ENCODE data around the gene RALY.

The RALY gene

DNA sequence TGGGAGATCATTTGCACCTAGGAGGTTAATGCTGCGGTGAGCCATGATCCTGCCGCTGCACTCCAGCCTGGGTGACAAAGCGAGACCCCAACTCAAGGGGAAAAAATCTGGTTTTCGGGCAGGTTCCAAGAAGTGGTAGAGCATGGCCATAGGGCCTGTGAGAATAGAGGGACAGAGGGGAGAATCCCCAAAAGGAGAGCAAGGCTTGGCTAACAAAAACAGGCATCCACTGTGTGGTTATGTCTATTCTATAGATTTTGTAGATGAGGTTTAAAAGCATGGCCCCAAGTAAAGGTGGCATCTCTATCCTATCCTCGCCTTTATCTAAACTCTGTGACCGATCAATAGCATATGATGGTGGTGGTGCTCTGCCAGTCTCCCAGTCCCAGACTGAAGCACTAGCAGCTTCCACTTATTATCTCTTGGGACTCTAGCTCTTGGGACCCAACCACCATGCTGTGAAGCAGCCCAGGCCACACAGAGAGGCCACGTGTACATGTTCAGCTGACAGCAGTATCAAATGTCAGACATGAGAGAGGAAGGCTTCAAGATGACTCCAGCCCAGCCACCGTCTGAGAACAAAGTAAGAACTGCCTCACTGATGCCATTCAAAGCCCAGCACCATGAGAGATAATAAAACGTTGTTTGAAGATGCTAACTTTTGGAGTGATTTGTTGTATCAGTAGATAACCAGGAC is 90.7 kb downstream of the RALY start:
- no peak for DNase-seq

DNA sequence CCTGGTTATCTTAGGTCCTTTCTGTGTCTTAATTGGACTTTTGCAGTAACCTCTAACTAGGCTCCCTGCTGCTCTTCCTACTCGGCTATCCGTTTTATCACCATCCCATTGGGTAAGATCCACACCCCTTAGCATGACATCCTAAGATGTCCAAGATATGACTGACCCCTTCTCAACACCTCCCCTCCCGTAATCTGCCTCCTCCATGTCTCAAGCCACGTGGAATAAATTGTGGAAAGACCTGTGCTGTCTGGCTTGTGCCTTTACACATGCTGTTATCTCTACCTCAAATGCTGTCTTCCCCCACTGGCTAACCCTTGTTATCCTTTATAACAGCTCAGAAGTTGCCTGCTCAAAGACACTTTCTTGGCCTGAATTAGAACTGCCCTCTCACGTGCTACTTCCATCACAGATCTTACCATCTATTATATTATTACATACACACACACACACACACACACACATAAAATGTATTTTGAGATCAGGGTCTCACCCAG is 91.9 kb downstream of the RALY start:
- no peak for DNase-seq

DNA sequence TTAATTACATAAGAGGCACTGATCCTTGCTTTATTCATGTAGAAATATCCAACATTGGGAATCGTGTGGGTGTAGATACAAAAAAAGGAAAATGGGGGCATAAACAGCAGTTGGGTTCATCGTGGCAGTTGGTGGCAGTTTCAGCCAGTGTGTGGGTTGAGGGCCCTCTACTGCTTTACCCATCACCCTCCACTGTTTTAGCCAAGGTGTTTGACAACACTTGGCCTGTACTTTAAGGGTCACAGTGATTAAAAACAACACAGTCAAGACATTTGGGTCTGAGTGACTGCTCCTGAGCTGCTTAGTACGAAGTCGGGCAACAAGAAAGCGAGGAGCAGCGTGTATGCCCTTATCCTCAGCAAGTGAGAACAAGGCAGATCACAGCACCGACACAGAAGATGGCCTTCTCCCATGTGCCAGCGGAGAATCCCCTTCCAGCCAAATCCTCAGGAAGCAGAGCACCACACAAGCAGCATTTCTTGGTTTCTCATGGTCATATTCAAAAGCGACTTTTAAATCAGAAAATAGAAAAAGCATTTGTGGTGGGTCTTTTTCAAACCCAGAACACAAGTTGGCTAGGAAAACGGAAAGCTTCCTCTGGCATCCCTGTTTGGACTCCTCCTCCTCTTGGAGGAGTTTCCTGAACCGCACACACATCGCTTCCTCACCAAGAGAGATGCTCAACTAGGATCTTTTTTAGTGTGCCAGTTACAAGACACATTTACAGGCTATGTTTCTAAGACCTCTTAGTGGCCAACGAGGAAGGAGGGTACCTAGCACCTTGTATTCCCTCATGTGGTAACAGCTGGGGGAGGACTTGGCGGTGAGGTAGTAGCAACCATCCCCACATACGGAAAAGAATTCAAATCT is 94.8 kb downstream of the RALY start:
- DNase-seq, result no peak

DNA sequence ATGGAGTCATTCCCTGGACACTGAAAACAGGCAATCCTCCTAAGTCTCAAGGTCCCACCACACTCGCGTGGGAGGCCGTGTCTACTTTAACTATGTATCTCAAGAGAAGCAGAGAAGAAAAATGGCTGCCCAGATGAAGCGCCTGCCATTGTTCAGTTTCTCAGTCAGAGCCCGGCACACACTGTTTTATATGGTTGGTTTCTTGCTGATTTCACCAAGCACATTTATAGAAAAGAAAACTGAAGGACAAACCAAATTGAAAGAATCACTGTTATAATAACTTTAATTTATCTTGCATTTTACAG is 95.4 kb downstream of the RALY start:
- DNase-seq, result no peak

DNA sequence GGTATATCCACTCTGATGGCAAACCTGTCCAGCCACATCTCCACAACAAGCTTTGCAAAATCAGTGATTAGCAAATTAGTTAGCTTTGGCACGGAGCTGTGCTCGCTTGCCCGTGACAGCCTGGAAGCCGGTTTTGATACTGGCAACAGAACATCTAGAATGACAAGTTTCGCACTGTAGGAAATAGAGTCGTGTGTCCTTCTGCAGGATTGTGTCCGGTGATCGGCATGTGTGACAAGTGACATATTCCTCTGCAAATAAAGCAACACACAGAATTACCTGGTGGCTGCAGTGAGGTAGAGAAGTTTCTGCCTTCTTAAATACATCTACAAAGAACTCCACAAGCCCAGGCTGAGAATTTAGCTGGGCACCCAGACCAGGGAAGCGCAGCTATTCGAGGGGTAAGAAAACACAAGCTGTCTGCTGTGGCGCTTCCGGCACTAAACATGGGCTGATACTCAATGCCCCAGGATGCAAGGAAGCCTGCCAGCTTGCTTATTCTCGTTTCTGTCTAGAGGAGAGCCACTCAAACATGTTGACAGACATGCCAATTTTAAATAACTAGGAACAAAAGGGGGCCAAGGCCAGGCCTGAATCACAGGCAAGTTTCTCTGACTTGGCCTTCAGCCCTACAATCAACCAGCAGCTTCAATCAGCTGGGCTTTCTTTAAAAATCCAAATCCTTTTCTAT is 96.1 kb downstream of the RALY start:
- DNase-seq, result no peak

DNA sequence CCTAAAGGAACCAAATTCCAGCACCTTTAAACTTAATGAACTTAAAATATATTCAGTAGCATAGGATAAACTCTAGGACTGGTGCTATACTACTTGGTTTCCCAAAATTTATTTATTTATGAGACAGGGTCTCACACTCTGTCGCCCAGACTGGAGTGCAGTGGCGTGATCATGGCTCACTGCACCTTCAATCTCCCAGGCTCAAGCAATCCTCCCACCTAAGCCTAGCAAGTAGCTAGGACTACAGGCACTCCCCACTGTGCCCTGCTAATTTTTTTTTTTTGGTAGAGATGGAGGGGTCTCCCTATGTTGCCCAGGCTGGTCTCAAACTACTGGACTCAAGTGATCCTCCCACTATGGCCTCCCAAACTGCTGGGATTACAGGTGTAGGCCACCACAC is 96.9 kb downstream of the RALY start:
- DNase-seq, result no peak

DNA sequence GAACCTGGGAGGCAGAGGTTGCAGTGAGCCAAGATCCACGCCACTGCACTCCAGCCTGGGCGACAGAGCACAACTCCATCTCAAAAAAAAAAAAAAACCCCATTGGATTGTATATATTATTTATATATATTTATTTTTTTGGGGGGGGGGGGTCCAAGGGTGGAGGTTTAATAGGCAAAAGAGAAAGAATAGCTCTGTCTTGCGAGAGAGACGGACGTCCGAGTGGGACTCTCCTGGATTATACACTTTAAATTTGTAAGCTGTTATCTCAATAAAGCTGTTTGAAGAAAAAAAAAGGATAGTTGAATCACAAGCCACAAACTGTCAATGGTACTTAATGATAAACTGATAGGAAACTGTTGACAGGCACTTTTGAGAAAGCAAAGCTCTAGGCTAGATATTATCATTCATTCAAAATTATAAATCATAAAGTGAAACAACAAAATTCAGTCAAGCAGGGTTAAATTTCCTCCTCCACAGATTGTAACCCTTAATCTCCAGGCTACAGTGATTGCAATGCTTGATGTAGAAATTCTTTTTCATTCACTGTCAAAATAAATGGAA is 98.0 kb downstream of the RALY start:
- no peak for DNase-seq

DNA sequence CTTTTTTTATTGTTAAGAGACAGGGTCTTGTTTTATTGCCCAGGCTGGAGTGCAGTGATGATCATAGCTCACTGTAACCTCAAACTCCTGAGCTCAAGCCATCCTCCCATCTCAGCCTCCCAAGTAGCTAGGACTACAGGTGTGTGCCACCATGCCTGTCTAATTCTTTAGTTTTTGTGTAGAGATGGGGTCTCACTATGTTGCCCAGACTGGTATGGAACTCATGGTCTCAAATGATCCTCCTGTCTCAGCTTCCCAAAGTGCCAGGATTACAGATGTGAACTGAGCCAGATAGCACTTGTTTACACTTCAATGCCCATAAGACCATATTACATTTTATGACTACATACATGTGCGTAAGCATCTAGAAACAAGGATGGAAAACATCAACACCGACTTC is 100.2 kb downstream of the RALY start:
- DNase-seq, result no peak

DNA sequence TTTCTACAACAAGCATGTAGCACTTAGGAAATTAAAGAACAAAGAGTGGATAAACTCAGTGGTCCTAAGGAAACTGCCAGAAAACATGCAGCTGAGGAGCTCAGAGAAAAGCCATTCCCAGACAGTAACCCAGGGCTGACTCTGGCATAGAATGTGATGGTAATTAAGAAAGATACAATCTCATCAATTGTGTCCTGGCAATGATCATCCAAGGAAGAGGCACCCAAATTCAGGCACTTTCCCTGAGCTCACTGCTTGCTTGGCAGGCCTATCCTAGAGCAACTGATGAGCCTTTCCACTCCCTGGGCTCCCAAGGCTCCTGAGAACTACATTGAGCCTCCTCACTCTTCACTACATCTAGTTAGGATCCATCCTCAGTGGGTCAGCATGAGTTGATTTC is 102.1 kb downstream of the RALY start:
- no peak for DNase-seq

DNA sequence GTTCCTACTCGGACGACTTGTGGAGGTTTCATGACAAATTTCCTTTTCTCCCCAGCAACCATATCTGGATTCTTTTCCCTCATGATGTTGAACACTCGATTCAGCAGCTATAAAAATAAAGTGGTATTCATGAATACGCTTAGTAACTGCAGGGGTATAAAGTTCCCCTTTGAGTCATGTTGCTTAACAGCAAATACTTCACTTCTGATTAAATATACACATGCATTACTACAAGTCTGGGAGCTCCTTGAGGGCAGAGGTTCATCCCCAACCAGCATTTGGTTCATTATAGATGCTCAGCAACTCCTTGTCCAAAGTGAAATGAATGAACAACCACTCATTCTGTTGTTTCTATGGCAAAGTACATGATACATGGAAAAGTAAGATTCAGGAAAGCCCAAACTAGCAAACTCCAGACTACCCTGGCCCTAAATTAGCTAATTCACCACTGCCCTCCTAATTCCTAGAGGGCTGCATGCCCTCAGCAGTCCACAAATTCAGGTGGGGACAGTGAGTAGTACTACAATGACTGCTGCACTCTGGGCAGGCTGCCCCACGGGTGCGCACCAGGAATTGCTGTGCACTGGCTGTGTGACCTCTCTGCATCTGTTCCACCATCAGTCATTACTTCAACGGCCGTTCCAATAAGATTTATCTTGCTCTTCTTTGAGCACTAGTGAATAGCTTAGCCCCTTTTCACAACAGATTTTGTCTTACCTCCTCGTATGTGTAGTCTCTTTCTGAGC is 103.2 kb downstream of the RALY start:
- DNase-seq, result no peak

DNA sequence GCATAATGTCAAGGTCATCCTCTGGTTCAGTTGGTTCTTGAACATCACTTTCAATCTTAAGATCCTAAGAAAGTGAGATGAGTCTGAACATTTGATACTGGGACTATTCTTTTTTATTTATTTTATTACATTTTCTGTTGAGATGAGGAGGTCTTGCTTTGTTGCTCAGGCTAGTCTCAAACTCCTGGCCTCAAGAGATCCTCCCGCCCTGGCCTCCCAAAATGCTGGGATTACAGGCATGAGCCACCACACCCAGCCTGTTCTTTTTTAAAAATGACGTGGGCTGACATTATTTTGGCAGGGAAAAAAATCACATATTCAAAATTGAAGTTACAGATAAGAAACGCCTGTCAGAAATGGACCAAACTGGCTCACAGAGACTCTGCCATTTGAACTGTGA is 104.9 kb downstream of the RALY start:
- no peak for DNase-seq

DNA sequence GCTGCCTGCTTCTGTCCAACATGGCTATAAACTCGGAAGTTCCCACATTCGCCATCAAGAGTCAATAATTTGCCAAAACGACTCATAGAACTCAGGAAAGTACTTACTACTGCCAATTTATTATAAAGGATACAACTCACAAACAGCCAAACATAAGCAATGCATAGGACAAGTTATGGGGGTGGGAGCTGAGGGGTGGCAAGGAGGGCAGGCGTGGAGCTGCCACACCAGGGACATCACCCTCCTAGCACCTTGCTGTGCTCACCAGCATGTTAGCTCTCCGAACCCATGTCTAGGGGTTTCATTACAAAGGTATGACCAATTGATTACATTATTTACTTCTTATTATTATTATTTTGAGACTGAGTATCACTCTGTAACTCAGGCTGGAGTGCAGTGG is 106.0 kb downstream of the RALY start:
- DNase-seq, result no peak

DNA sequence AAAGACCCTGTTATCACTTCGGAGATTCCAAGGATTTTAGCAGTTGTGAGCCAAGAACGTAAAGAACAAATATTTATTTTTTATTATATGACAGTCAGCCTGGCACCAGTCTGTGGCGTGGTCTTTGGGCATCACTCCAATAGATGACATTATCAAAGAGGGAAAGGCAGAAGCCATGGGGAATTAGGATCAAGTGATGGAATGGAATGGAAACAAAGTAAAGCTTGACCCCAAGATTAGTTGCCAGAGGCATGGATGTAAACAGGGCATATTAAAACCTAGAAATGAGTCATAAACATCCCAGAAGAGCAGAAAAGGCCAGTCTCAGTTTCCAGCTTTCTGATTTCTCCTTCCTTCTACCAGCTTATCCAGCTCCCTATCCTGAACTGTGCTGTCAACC is 106.9 kb downstream of the RALY start:
- DNase-seq, result no peak

DNA sequence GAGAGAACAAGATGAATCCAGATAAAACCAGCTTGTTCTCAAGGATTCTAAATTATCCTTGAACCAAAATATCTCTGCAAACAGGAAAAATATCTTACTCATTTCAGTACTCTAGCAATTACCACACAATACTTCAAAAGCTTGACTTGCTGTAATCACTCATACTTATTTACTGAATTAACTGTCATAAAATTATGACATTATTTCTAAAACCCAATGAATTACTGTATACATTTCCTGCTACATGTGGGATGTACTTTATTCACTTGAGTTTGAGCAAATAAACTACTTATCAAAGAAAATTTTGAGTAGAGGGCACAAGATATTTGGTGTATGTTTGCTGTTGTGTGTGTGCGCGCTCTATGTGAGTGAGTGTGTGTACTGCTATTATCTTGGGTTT is 108.6 kb downstream of the RALY start:
- DNase-seq, result no peak

DNA sequence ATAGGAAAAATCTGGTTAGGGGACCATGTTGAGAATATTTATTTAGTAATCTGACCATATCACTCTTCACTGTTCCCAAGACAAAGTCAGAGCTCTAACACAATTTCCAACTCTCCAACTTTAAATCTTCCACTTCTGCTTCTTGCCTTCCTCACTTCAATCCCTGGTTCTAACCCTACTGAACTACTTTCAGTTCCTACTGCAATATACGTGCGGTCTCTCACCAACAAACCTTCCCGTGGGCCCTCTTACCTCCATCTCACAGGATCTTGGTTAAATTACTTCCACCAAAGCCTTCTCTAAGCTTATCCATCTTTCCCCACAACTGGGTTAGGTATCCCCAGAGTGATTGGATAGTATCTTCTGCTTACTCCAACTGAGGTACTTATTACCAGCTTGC is 110.3 kb downstream of the RALY start:
- DNase-seq, result no peak

DNA sequence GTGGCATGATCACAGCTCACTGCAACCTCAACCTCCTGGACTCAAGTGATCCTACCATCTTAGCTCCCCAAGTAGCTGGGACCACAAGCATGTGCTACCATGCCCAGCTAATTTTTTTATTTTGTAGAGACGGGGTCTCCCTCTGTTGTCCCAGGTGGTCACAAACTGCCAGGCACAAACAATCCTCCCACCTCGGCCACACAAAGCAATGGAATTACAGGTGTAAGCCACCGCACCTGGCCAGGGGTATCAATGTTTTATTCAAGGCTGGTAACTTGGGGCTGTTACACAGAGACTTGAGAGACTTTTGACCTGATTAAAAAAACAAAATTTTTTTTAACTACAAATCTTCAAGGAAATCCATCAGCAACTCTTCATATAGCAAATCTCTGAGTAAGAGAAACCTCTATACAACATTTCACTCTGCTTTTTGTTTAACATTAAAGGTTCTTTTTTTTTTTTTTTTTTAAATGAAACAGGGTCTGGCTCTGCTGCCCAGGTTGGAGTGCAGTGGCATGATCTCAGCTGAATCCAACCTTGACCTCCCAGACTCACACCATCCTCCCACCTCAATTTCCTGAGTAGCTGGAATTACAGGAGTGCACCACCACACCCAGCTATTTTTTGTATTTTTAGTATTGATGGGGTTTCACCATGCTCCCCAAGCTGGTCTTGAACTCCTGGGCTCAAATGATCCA is 112.4 kb downstream of the RALY start:
- DNase-seq, result no peak

DNA sequence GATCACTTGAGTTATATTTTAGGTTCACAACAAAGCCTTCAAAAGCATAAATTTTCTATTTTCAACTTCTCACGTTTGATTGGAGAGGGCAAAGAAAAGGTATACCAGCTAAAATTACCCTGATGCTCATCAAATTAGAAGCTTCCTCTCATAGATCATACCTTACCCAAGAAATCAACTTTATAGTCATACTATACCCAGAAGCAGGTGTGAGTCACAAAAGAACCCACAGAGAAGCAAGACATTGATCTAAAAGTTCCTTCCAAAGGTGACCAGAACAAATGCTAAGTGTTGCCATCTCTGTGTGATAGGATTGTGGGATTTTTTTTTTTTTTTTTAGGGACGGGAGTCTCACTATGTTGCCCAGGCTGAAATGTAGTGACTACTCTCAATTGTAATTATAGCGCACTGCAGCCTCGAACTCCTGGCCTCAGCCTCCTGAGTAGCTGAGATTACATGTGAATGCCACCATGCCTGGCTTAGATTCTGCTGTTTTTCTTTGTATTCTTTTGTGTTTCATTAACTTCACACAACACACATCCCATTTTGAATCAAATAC is 115.0 kb downstream of the RALY start:
- no peak for DNase-seq

DNA sequence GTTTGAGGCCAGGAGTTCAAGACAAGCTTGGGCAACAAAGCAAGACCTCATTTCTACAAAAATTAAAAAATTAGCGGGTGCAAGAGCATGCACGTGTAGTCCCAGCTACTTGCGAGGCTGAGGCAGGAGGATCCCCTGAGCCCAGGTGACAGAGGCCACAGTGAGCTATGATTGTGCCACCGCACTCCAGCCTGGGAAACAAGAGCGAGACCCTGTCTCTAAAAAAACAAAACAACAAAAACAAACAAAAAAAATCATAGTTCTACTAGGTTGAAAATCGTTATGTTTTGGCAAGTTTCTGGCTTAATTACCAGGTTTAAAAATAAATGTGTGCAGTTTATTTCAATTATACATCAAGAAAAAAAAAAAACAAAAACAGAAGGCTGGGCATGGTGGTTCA is 115.7 kb downstream of the RALY start:
- DNase-seq, result no peak

DNA sequence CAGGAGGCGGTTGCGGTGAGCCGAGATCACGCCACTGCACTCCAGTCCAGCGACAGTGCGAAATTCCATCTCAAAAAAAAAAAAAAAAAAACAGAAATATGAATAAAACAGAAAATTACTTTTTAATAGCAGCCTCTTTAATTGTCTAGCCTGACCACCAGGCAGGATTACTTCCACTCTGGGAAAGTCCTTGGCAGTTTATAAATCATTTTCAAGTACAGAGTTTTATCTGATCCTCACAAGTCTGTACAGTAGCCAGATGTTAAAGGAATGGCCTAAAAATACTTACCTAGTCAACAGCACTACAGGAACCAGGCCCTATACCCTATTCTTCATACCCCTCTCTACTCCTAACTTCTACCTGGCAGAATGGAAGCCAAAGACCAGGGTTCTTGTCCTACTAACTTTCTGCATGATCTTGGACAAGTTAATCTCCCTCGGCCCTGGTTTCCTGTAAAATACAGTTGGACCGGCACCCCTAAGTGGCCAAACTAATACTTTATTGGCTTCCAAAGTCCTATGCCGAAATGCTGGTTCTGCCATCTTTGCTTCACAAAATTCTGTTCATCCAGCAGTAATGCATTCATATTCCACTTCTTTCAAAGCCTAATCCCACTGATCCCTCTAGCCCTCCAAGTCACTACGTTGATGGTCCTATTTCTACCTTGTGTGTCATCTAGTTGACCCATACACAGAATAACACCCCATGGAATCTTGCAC is 116.5 kb downstream of the RALY start:
- no peak for DNase-seq

DNA sequence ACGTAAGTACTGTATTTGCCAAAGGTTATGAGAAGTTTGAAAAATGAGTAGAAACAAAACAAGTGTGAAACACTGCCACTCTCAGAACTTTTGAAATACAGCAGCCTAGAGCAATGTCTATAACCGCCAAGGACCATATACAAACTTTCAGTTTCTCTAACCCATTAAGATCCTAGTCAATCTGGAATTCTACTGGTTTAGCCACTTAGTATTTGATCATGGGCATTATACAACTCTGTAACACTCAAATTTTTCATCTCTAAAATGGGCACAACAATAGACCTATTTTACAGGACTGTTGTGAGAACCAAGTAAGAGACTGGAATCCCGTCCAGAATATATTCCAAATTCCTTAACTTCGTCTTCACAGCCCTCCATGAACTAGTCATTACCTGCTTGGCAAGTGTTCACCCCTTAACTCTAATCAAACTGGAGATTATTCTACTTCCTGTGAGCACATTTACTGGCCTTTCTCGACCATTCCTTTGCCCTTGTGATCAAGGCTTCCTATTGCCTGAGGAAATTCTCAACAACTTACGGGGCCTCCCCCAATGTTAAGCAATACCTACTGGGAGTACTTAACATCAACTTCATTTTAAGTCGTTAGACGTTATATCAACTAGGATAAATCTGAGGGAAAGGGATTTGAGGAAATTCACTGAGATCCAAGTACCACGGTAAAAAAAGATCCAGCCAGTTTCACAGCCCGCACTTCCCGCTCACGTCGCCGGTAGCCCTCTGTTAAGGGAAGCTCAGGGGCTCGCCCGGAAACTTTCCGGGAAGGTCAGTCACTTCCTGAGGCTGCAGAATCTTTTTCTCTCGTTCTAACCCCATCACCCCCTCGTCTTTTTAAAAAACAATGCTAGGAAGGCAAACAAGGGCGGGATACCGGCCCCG is 117.3 kb downstream of the RALY start:
- no peak for DNase-seq
